Right lobe of liver (tissue), 6 donors: ENCODE measurements around the gene CDH8. TPM values are rescaled to one million over a fixed set of nuclear protein-coding genes. Genes with fewer than 3 reads are reported as not detected.

Source experiments
- ATAC-seq, 4 donors: fragments of 200-7000 bp; cut with Tn5 transposase; one replicate each; pipeline ENCODE4 v1.9.1; 2020; ENCODE audit warnings: mild to moderate bottlenecking in 4 of 4, moderate library complexity in 4 of 4
- DNase-seq, 3 donors: peaks; one replicate each; pipeline ENCODE4 v3.0.0-alpha.2; 2020
- H3K27ac ChIP-seq, 3 donors: fragments of 200-600 bp; one replicate each; pipeline ENCODE4 v1.8.0; 2022
- H3K27me3 ChIP-seq, 2 donors: fragments of 200-600 bp; one replicate each; pipeline ENCODE4 v1.8.0; 2022
- H3K36me3 ChIP-seq, 4 donors: fragments of 200-600 bp; sonication (generic) in 1 of 4; one replicate each; pipeline versions ENCODE4 v1.5.1 to v1.8.0; 2017 to 2022; ENCODE audit warnings: control low read depth in 1 of 4
- H3K4me1 ChIP-seq, 4 donors: fragments of 200-600 bp; sonication (generic) in 1 of 4; one replicate each; pipeline versions ENCODE4 v1.5.1 to v1.8.0; 2017 to 2022; ENCODE audit warnings: control low read depth in 1 of 4
- H3K4me3 ChIP-seq, 3 donors: fragments of 200-600 bp; one replicate each; pipeline ENCODE4 v1.8.0; 2022
- H3K9me3 ChIP-seq, 4 donors: fragments of 200-600 bp; sonication (generic) in 1 of 4; one replicate each; pipeline versions ENCODE4 v1.5.1 to v1.8.0; 2017 to 2022; ENCODE audit warnings: control low read depth in 1 of 4
- CTCF ChIP-seq, 4 donors: fragments of 200-600 bp in 3 of 4; fragments of 450-650 bp in 1 of 4; IDR thresholded peaks; one replicate each; pipeline versions ENCODE4 v1.5.1 to v1.8.0; 2016 to 2022; ENCODE audit warnings: antibody characterized with exemption in 4 of 4, mild to moderate bottlenecking in 2 of 4
- POLR2A ChIP-seq: fragments of 450-650 bp; IDR thresholded peaks from one replicate; pipeline ENCODE4 v1.6.1; 2017; ENCODE audit warnings: antibody characterized with exemption, mild to moderate bottlenecking
- WGBS: methylation state at CpG from one replicate; pipeline ENCODE4 v1.1.6; 2018; ENCODE audit warnings: low coverage, low lambda C conversion rate; ENCODE audit not compliant: insufficient coverage; ENCODE audit errors: missing lambda C conversion rate; 5-methylcytosine and 5-hydroxymethylcytosine counted together
- intact Hi-C, 2 donors: fragments of 100-400 bp; cut with DNase I; formaldehyde crosslinking; loops; one replicate each; pipeline versions ENCODE4 v1.11.2 to v1.14.1; 2022
- total RNA-seq, 6 experiments: library from RNA; depleted of rRNA in 2 of 6; stranded (reverse); fragments of >200 nt in 2 of 6; fragmentation: NEBNext Ultra II Directional in 3 of 6; extraction: Animal tissue kit (Norgen Biotek cat#: 25700) in 3 of 6; gene quantifications; one replicate each; pipeline versions ENCODE4 v1.1.0 to v1.2.4, GENCODE V29; 2016 to 2023
- donor health status: DM: no; HTN: yes; CAD: no.
- donor health status: DM: no; HTN: no; CAD: no.
- donor health status: DM: no; HTN: no; CAD: no.
- donor health status: DM: no; HTN: yes; CAD: no.
- donor health status: DM: no; HTN: yes; CAD: no.

CDH8 gene
- total RNA-seq, 6 experiments from 2014 or later: not detected

GRCh38 chr16:62018301-62019060 is 17.8 kb downstream of the CDH8 start:
- no peak for TF ChIP-seq POLR2A
- H3K9me3 ChIP-seq: no peaks in the 10 kb centered on the region
- H3K27me3 ChIP-seq: no peaks in the 10 kb centered on the region
- 60% methylated on average over 15 of the region's 15 CpGs for WGBS
- no peak overlapping the region for H3K4me3 ChIP-seq
- no peak for DNase-seq
- no peaks in the 10 kb centered on the region for H3K36me3 ChIP-seq
- intact Hi-C loops: no loop called here
- no peaks in the 10 kb centered on the region for H3K4me1 ChIP-seq
- ATAC-seq: no peak
- H3K27ac ChIP-seq: no peak overlapping the region

GRCh38 chr16:62014319-62014923 is 21.8 kb downstream of the CDH8 start:
- Histone ChIP-seq H3K9me3 (no peaks in the 10 kb centered on the region), H3K4me1 (no peaks in the 10 kb centered on the region), H3K36me3 (no peaks in the 10 kb centered on the region), H3K27me3 (no peaks in the 10 kb centered on the region), H3K4me3 (no peak overlapping the region), H3K27ac (no peak overlapping the region)
- intact Hi-C loops: no loop called here
- 68% methylated on average over 8 of the region's 8 CpGs for WGBS
- DNase-seq: no peak
- no peak for ATAC-seq
- no peak for TF ChIP-seq POLR2A
- no peak for TF ChIP-seq CTCF (IDR thresholded peaks at IDR 0.05)

GRCh38 chr16:62010186-62010585 is 26.1 kb downstream of the CDH8 start:
- WGBS: 51% methylated on average over 4 of the region's 4 CpGs
- no peak for ATAC-seq

GRCh38 chr16:61998460-61998859 is 37.8 kb downstream of the CDH8 start:
- Histone ChIP-seq H3K27me3 (no peaks in the 10 kb centered on the region), H3K4me3 (no peak overlapping the region), H3K4me1 (no peaks in the 10 kb centered on the region), H3K36me3 (no peaks in the 10 kb centered on the region), H3K27ac (no peak overlapping the region), H3K9me3 (no peaks in the 10 kb centered on the region)
- WGBS: 37% methylated on average over 2 of the region's 2 CpGs
- DNase-seq (no peak), ATAC-seq (no peak)
- intact Hi-C loops: no loop called here
- no peak for TF ChIP-seq POLR2A
- TF ChIP-seq CTCF (IDR thresholded peaks at IDR 0.05): no peak

More at GRCh38 chr16:62010186-62010585, 26.1 kb downstream of the CDH8 start:
- no peaks in the 10 kb centered on the region for H3K9me3 ChIP-seq
- H3K27me3 ChIP-seq: no peaks in the 10 kb centered on the region
- TF ChIP-seq POLR2A (no peak), CTCF (IDR thresholded peaks at IDR 0.05) (no peak)
- no peaks in the 10 kb centered on the region for H3K36me3 ChIP-seq
- H3K27ac ChIP-seq: no peak overlapping the region
- no peak overlapping the region for H3K4me3 ChIP-seq
- no peaks in the 10 kb centered on the region for H3K4me1 ChIP-seq
- DNase-seq: no peak
- intact Hi-C loops: no loop called here

- no peak for DNase-seq
- Histone ChIP-seq H3K36me3 (no peaks in the 10 kb centered on the region), H3K4me1 (no peaks in the 10 kb centered on the region), H3K27me3 (no peaks in the 10 kb centered on the region), H3K9me3 (no peaks in the 10 kb centered on the region), H3K27ac (no peak overlapping the region), H3K4me3 (no peak overlapping the region)
- ATAC-seq: no peak
- TF ChIP-seq CTCF (IDR thresholded peaks at IDR 0.05) (no peak), POLR2A (no peak)
- WGBS: 29% methylated on average over 3 of the region's 3 CpGs
- intact Hi-C loops: no loop called here
Observed at GRCh38 chr16:61993108-61993507, 43.1 kb downstream of the CDH8 start.
